Measurements from ENCODE around the gene PCSK6. TPM values are rescaled to one million over a fixed set of nuclear protein-coding genes. Genes with fewer than 3 reads are reported as not detected.

PCSK6 gene
- total RNA-seq, 1 experiment from 2014 or later = 3.7 TPM

- Histone ChIP-seq H3K4me3 (ENCODE audit: low read length) (no peak overlapping the region), H3F3A (ENCODE audit: low read length, unreplicated experiment) (no peaks in the 10 kb centered on the region), H3K36me3 (ENCODE audit: low read depth, low read length) (no peaks in the 10 kb centered on the region), H3K79me2 (ENCODE audit: low read length) (no peaks in the 10 kb centered on the region), H3K4me1 (ENCODE audit: insufficient read depth, low read length) (no peaks in the 10 kb centered on the region), H3K9me2 (replicated peaks; ENCODE audit: low read length) (no peaks in the 10 kb centered on the region), H4K20me1 (ENCODE audit: low read length) (no peaks in the 10 kb centered on the region), H3K4me2 (ENCODE audit: low read length) (no peak overlapping the region), H3K27ac (ENCODE audit: low read length) (no peak overlapping the region), H3K9ac (ENCODE audit: low read length) (no peak overlapping the region), H3K9me3 (ENCODE audit: low read length) (no peaks in the 10 kb centered on the region), H3K27me3 (ENCODE audit: low read length) (peaks cover 17% of the 10 kb centered on the region), H2AFZ (ENCODE audit: low read length) (no peak overlapping the region)
- DNase-seq (no peak), ATAC-seq (no peak)
- POLR2A ChIA-PET (ENCODE audit: unreplicated experiment) = interaction anchor here (0.7 kb wide), 1 partner anchor 785 kb away, joined by 5 read pairs; no protein-coding TSS in a partner anchor
- CTCF ChIA-PET = no interaction called here
- intact Hi-C loops (cut with micrococcal nuclease) = no loop called here
- no peak for TF ChIP-seq EZH2phosphoT487 (IDR thresholded peaks at IDR 0.05; ENCODE audit: borderline replicate concordance, low read length)
- no peak for TF ChIP-seq CTCF (conservative IDR thresholded peaks at IDR 0.05; ENCODE audit: low read depth, low read length)
- no peak for TF ChIP-seq EZH2 (IDR thresholded peaks at IDR 0.05; ENCODE audit: low read length, unreplicated experiment)
- BruUV-seq (replicated peaks) = no TSS peak
These were observed 36.1 kb downstream of the PCSK6 start for GRCh38 chr15:101453123-101454120.

GRCh38 chr15:101452572-101452971 is 36.9 kb downstream of the PCSK6 start:
- intact Hi-C loops (cut with micrococcal nuclease) = no loop called here
- ATAC-seq (no peak), DNase-seq (no peak)
- H3F3A ChIP-seq (ENCODE audit: low read length, unreplicated experiment) = no peaks in the 10 kb centered on the region
- H3K4me2 ChIP-seq (ENCODE audit: low read length) = no peak overlapping the region
- H4K20me1 ChIP-seq (ENCODE audit: low read length) = no peaks in the 10 kb centered on the region
- no peaks in the 10 kb centered on the region for H3K4me1 ChIP-seq (ENCODE audit: insufficient read depth, low read length)
- no peaks in the 10 kb centered on the region for H3K79me2 ChIP-seq (ENCODE audit: low read length)
- H3K9me3 ChIP-seq (ENCODE audit: low read length) = no peaks in the 10 kb centered on the region
- POLR2A ChIA-PET (ENCODE audit: unreplicated experiment) = interaction anchor here (0.7 kb wide), 1 partner anchor 784 kb away, joined by 5 read pairs; no protein-coding TSS in a partner anchor
- no TSS peak for BruUV-seq (replicated peaks)
- no peaks in the 10 kb centered on the region for H3K36me3 ChIP-seq (ENCODE audit: low read depth, low read length)
- CTCF ChIA-PET = interaction anchor here (0.6 kb wide), 1 partner anchor 270 kb away, joined by 5 read pairs; no protein-coding TSS in a partner anchor
- no peak overlapping the region for H3K27ac ChIP-seq (ENCODE audit: low read length)
- no peak overlapping the region for H3K9ac ChIP-seq (ENCODE audit: low read length)
- H2AFZ ChIP-seq (ENCODE audit: low read length) = no peak overlapping the region
- no peak overlapping the region for H3K4me3 ChIP-seq (ENCODE audit: low read length)
- peaks cover 17% of the 10 kb centered on the region for H3K27me3 ChIP-seq (ENCODE audit: low read length)
- TF ChIP-seq CTCF (conservative IDR thresholded peaks at IDR 0.05; ENCODE audit: low read depth, low read length) = no peak
- TF ChIP-seq EZH2 (IDR thresholded peaks at IDR 0.05; ENCODE audit: low read length, unreplicated experiment) = no peak
- no peak for TF ChIP-seq EZH2phosphoT487 (IDR thresholded peaks at IDR 0.05; ENCODE audit: borderline replicate concordance, low read length)
- no peaks in the 10 kb centered on the region for H3K9me2 ChIP-seq (replicated peaks; ENCODE audit: low read length)

DNA sequence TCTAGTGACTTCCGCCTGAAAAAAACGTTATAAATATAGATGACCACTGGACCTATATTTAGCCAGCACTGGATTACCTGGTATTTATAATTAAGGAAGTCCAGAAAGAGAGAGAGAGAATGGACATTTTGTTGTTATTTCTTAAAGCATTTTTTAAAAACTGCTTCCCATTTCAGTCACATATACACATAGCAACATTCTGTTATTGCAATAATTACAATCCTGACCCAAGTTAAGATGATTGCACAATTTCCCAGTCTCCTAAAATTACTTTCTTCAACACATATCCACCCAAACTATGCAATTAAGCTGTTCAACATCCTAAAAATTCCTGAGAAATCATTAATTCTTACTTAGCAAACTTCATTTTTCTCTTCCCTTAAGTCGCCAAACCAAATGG is 37.7 kb downstream of the PCSK6 start:
- Histone ChIP-seq H3K27ac (ENCODE audit: low read length) (no peak overlapping the region), H3F3A (ENCODE audit: low read length, unreplicated experiment) (no peaks in the 10 kb centered on the region), H3K9ac (ENCODE audit: low read length) (no peak overlapping the region), H3K9me2 (replicated peaks; ENCODE audit: low read length) (no peaks in the 10 kb centered on the region), H3K9me3 (ENCODE audit: low read length) (no peaks in the 10 kb centered on the region), H3K4me2 (ENCODE audit: low read length) (no peak overlapping the region), H3K36me3 (ENCODE audit: low read depth, low read length) (no peaks in the 10 kb centered on the region), H3K4me3 (ENCODE audit: low read length) (no peak overlapping the region), H3K27me3 (ENCODE audit: low read length) (peaks cover 17% of the 10 kb centered on the region), H3K79me2 (ENCODE audit: low read length) (no peaks in the 10 kb centered on the region), H2AFZ (ENCODE audit: low read length) (no peak overlapping the region), H4K20me1 (ENCODE audit: low read length) (no peaks in the 10 kb centered on the region), H3K4me1 (ENCODE audit: insufficient read depth, low read length) (peaks cover 2% of the 10 kb centered on the region)
- CTCF ChIA-PET = no interaction called here
- DNase-seq = no peak
- intact Hi-C loops (cut with micrococcal nuclease) = no loop called here
- no TSS peak for BruUV-seq (replicated peaks)
- POLR2A ChIA-PET (ENCODE audit: unreplicated experiment) = no interaction called here
- no peak for TF ChIP-seq CTCF (conservative IDR thresholded peaks at IDR 0.05; ENCODE audit: low read depth, low read length)
- TF ChIP-seq EZH2phosphoT487 (IDR thresholded peaks at IDR 0.05; ENCODE audit: borderline replicate concordance, low read length) = no peak
- TF ChIP-seq EZH2 (IDR thresholded peaks at IDR 0.05; ENCODE audit: low read length, unreplicated experiment) = no peak
- no peak for ATAC-seq

Data from PC-3 (cell line).